Activated CD4-positive, alpha-beta T cell treated with anti-CD3 and anti-CD28 coated beads for 36 hours (primary cell): ENCODE measurements around the gene GALK2. TPM values are rescaled to one million over a fixed set of nuclear protein-coding genes. Genes with fewer than 3 reads are reported as not detected.
"Not testable (repeated sequence)": the region's sequence is repeated elsewhere in the genome, so short reads cannot be mapped to it uniquely, and the experiment has no call there.

Experiments
- ATAC-seq: fragments of 200-7000 bp; cut with Tn5 transposase; one replicate; pipeline ENCODE4 v1.10.0; 2021; ENCODE audit warnings: mild to moderate bottlenecking, moderate library complexity
- CTCF ChIA-PET: fragments of 350-600 bp; sonication (Branson Sonifier 250); formaldehyde crosslinking; loops from one replicate; lab custom pipeline; 2021; ENCODE audit warnings: antibody characterized with exemption; lab: Charles Lee
- POLR2A ChIA-PET: fragments of 350-600 bp; sonication (Branson Sonifier 250); formaldehyde crosslinking; loops from one replicate; lab custom pipeline; 2021; ENCODE audit warnings: antibody characterized with exemption, inconsistent platforms; lab: Charles Lee
- DNase-seq: peaks from one replicate; pipeline ENCODE4 v3.0.0-alpha.2; 2020
- H3K27ac Mint-ChIP-seq: one replicate; pipeline ENCODE4 v1.8.0; 2021; ENCODE audit warnings: mixed read lengths
- H3K27me3 Mint-ChIP-seq: one replicate; pipeline ENCODE4 v1.8.0; 2021; ENCODE audit warnings: mixed read lengths
- H3K36me3 Mint-ChIP-seq: one replicate; pipeline ENCODE4 v1.8.0; 2021; ENCODE audit warnings: low read depth, mixed read lengths
- H3K4me1 Mint-ChIP-seq: one replicate; pipeline ENCODE4 v1.8.0; 2021; ENCODE audit warnings: mixed read lengths
- H3K4me3 Mint-ChIP-seq: one replicate; pipeline ENCODE4 v1.8.0; 2021; ENCODE audit warnings: mild to moderate bottlenecking, moderate library complexity, mixed read lengths
- H3K9me3 Mint-ChIP-seq: one replicate; pipeline ENCODE4 v1.8.0; 2021; ENCODE audit warnings: low read depth, mixed read lengths
- intact Hi-C, 2 experiments: fragments of 100-400 bp; cut with DNase I in 1 of 2; cut with micrococcal nuclease in 1 of 2; formaldehyde crosslinking; loops; one replicate each; pipeline versions ENCODE4 v1.14.2 to v1.15.1; 2022 to 2024; cut with DNase I, micrococcal nuclease
- microRNA-seq: library from miRNA; unstranded; fragments of <30 nt; microRNA quantifications from one replicate; pipeline ENCODE4 v1.2.0, GENCODE V29; 2021; ENCODE audit warnings: borderline replicate concordance
- total RNA-seq, 2 experiments: library from RNA; stranded (reverse); gene quantifications; one replicate each; pipeline ENCODE4 v1.2.3, GENCODE V29; 2021

The GALK2 gene
- total RNA-seq, 2 experiments from 2014 or later = 19.9 to 27.1 TPM

GRCh38 chr15:49343546-49343945 lies 173.5 kb downstream of the GALK2 start:
- DNase-seq (no peak), ATAC-seq (no peak)
- H3K9me3 Mint-ChIP-seq = peaks cover 10% of the 10 kb centered on the region
- intact Hi-C loops = no loop called here
- H3K27me3 Mint-ChIP-seq = no peaks in the 10 kb centered on the region
- no peak overlapping the region for H3K4me3 Mint-ChIP-seq
- ChIA-PET POLR2A (no interaction called here), CTCF (no interaction called here)
- no peaks in the 10 kb centered on the region for H3K4me1 Mint-ChIP-seq
- H3K27ac Mint-ChIP-seq = no peak overlapping the region
- peaks cover 31% of the 10 kb centered on the region for H3K36me3 Mint-ChIP-seq

GRCh38 chr15:49354439-49354838 lies 184.4 kb downstream of the GALK2 start:
- DNase-seq, ATAC-seq, H3K36me3 Mint-ChIP-seq, POLR2A ChIA-PET, H3K9me3 Mint-ChIP-seq, intact Hi-C loops, CTCF ChIA-PET, H3K4me3 Mint-ChIP-seq, H3K4me1 Mint-ChIP-seq, H3K27ac Mint-ChIP-seq, H3K27me3 Mint-ChIP-seq: not testable (repeated sequence)

GRCh38 chr15:49361370-49361769 lies 191.3 kb downstream of the GALK2 start:
- DNase-seq (no peak), ATAC-seq (no peak)
- ChIA-PET POLR2A (no interaction called here), CTCF (no interaction called here)
- Mint-ChIP-seq H3K27me3 (no peaks in the 10 kb centered on the region), H3K4me3 (no peak overlapping the region), H3K36me3 (peaks cover 1% of the 10 kb centered on the region), H3K9me3 (peaks cover 10% of the 10 kb centered on the region), H3K4me1 (no peaks in the 10 kb centered on the region), H3K27ac (no peak overlapping the region)
- intact Hi-C loops = loop anchor here in 1 of 2 experiments (10.0 kb wide), 1 partner anchor 67 kb away; no protein-coding TSS in a partner anchor

- DNase-seq (no peak), ATAC-seq (no peak)
- peaks cover 1% of the 10 kb centered on the region for H3K36me3 Mint-ChIP-seq
- no peak overlapping the region for H3K4me3 Mint-ChIP-seq
- ChIA-PET CTCF (interaction anchor here (0.8 kb wide), 1 partner anchor 9 kb away, joined by 3 read pairs; no protein-coding TSS in a partner anchor), POLR2A (no interaction called here)
- H3K27ac Mint-ChIP-seq = no peak overlapping the region
- H3K27me3 Mint-ChIP-seq = no peaks in the 10 kb centered on the region
- intact Hi-C loops = loop anchor here in 1 of 2 experiments (10.0 kb wide), 1 partner anchor 72 kb away; no protein-coding TSS in a partner anchor
- peaks cover 12% of the 10 kb centered on the region for H3K9me3 Mint-ChIP-seq
- no peaks in the 10 kb centered on the region for H3K4me1 Mint-ChIP-seq
Measured at GRCh38 chr15:49366496-49366895, 196.4 kb downstream of the GALK2 start.

GRCh38 chr15:49370782-49371181 lies 200.7 kb downstream of the GALK2 start:
- Mint-ChIP-seq H3K9me3 (peaks cover 6% of the 10 kb centered on the region), H3K27me3 (no peaks in the 10 kb centered on the region), H3K27ac (no peak overlapping the region), H3K36me3 (peaks cover 1% of the 10 kb centered on the region), H3K4me1 (no peaks in the 10 kb centered on the region), H3K4me3 (no peak overlapping the region)
- ATAC-seq (no peak), DNase-seq (no peak)
- POLR2A ChIA-PET = no interaction called here
- intact Hi-C loops = no loop called here
- CTCF ChIA-PET = no interaction called here

GRCh38 chr15:49372366-49372765 lies 202.3 kb downstream of the GALK2 start:
- no peak overlapping the region for H3K27ac Mint-ChIP-seq
- H3K36me3 Mint-ChIP-seq = no peaks in the 10 kb centered on the region
- ATAC-seq (no peak), DNase-seq (no peak)
- H3K4me1 Mint-ChIP-seq = no peaks in the 10 kb centered on the region
- H3K9me3 Mint-ChIP-seq = peaks cover under 1% of the 10 kb centered on the region
- intact Hi-C loops = no loop called here
- CTCF ChIA-PET = no interaction called here
- H3K4me3 Mint-ChIP-seq = no peak overlapping the region
- POLR2A ChIA-PET = no interaction called here
- no peaks in the 10 kb centered on the region for H3K27me3 Mint-ChIP-seq

- ATAC-seq = no peak
- H3K27me3 Mint-ChIP-seq = peaks cover 6% of the 10 kb centered on the region
- POLR2A ChIA-PET = no interaction called here
- H3K9me3 Mint-ChIP-seq = no peaks in the 10 kb centered on the region
- H3K27ac Mint-ChIP-seq = no peak overlapping the region
- intact Hi-C loops = no loop called here
- no peak for DNase-seq
- H3K36me3 Mint-ChIP-seq = no peaks in the 10 kb centered on the region
- no peaks in the 10 kb centered on the region for H3K4me1 Mint-ChIP-seq
- H3K4me3 Mint-ChIP-seq = no peak overlapping the region
- CTCF ChIA-PET = no interaction called here
Measured at GRCh38 chr15:49379996-49380395, 209.9 kb downstream of the GALK2 start.

- Mint-ChIP-seq H3K4me1 (no peaks in the 10 kb centered on the region), H3K36me3 (no peaks in the 10 kb centered on the region), H3K27ac (no peak overlapping the region), H3K27me3 (peaks cover 6% of the 10 kb centered on the region), H3K9me3 (no peaks in the 10 kb centered on the region), H3K4me3 (no peak overlapping the region)
- intact Hi-C loops = no loop called here
- ChIA-PET POLR2A (no interaction called here), CTCF (no interaction called here)
- ATAC-seq (no peak), DNase-seq (no peak)
Measured at GRCh38 chr15:49380912-49381311, 210.9 kb downstream of the GALK2 start.

Small RNA genes within 50 kb of the gene (microRNA-seq; reads per million reads assigned to microRNA genes)
- not detected for gene MIR4716

Other genes starting within 250 kb of the GALK2 start
- 1 to 10 TPM; 1.4 TPM for gene SHC4, start 206.3 kb upstream of the GALK2 start, total RNA-seq
- 10 to 100 TPM; 22.4 to 36.8 TPM for gene SECISBP2L, start 123.8 kb upstream of the GALK2 start, total RNA-seq
- gene COPS2, start 14.6 kb upstream of the GALK2 start, total RNA-seq = 10 to 100 TPM; 82.6 to 95.9 TPM